ENCODE data around the gene SMIM32.
A peak's percentile ranks its signal among the peaks of the same experiment; 100 is the strongest.

The SMIM32 gene

GRCh38 chr5:136206361-136206760, 13.4 kb upstream of the SMIM32 start:
- no peak for DNase-seq

DNA sequence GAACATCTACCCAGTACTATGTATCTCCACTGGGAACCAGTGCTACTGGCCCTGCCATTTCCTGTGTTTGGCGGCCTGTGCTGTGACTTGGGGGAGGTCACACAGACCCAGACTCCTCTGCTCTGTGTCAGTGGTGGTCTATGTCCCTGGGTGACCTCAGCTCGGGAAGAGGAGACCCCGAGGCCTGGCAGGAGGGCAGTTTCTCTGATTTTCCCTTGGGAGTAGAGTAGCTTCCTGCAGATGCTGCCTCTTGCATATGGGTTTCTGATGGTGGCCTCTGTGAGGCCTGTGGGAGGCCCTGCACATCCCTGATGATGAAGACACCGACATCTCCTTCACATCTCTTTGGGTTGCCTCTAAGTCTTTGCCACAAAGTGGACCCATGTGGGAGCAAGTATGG, 13.0 kb upstream of the SMIM32 start:
- DNase-seq = no peak

- DNase-seq = no peak
Measured at GRCh38 chr5:136205061-136205702, 12.2 kb upstream of the SMIM32 start.

- no peak for DNase-seq
Measured at GRCh38 chr5:136203303-136203922, 10.5 kb upstream of the SMIM32 start.

GRCh38 chr5:136202469-136203205, 9.7 kb upstream of the SMIM32 start:
- DNase-seq = peak; percentile 57

- DNase-seq = no peak
Measured at GRCh38 chr5:136201870-136202269, 8.9 kb upstream of the SMIM32 start.

GRCh38 chr5:136200761-136201160, 7.8 kb upstream of the SMIM32 start:
- no peak for DNase-seq

- no peak for DNase-seq
Measured at GRCh38 chr5:136200130-136200529, 7.2 kb upstream of the SMIM32 start.

DNA sequence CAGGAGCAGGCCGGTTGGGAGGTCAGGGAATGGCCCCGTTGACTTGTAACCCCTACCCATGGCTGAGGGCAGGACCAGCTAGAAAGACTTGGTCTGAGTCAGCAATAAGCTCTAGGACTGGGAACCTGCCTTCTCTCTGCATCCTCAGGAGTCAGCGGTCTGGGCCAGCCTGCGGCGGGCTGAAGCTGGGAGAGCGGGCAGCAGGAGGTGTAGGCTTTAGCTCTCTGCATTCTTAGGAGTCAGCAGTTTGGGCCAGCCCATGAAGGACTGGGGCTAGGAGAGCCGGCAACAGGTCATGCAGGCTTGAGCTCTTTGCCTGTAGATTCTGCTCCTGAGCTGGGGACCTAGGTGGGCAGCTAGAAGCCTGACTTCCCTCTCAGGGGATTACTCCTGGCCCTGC, 6.4 kb upstream of the SMIM32 start:
- no peak for DNase-seq

DNA sequence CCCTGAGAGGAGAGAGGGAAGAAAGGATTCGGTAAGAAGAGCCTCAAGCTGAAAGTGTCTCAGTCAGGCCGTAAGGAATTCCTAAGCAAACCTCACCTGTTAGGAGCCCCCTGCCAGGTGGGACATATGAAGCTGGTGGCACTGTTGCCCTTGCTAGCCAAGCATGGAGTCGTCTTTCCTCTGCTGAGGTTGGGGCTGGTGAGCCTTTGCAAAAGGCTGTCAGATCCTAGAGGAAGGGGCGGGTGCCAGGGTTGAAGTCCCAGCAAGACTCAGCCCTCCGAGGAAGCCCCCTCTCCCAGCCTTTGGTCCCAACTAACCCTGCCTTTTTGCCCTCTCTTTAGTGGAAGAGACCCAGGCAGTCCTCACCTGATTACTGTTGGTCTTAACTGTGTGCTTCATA, 5.5 kb upstream of the SMIM32 start:
- no peak for DNase-seq

GRCh38 chr5:136197462-136198142, 4.6 kb upstream of the SMIM32 start:
- DNase-seq = no peak

DNA sequence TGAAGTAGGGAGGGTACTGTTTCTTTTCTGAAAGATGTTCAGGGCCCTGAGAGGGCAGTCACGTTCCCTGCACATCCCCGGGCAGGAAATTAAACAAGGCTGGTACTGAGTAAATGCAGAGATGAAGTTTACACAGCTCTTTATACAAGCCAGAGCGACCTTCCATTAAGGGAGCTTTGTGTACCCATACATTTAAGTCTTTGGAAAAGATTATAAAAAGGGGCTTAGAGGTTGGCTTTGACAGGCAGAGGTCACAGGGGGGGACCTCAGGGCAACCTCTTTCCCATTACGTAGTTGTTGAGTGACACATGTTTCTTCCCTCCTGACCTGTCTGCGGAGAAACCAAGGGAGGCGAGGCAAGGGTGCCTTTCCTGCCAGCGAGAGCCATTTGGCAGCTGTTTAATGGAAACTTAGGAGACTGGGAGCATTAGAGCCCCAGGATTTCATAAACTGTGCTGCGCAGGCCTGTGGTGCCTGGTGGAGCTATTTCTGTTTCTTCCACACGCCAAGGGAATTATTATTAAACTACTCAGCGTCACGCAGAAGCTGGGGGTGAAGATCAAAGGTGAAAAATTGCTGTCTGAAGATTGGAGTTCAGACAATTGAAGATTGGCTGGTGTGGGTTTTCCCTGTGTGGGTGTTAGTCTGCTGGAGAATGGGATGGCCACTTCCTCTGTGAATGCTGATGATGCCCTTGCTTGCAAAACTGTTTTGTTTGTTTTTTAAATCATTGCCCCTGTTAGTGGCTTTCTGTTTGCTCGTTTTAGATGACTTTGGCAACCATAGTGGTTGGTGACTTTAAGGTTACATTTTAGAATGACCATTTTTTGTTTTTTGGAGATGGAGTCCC, 3.2 kb upstream of the SMIM32 start:
- peak; percentile 76 for DNase-seq

DNA sequence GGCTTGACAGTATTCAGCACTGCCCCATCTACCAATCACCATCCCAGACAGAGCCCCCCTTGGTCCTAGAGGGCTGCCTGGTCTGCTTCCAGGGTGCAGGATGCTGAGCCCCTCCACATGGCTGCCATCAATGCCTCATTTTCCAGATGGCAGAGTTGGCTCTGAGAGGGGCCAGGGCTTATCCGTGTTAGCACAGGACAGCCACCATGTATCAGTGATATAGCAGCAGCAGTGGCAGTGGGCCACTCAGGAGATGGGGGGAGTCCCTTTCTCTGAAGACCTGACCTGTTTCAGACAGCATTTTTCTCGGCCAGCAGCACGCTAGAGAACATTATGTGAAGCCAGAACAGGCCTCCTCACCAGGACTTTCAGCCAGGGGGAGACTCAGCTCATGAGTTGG, 1.6 kb upstream of the SMIM32 start:
- no peak for DNase-seq

DNA sequence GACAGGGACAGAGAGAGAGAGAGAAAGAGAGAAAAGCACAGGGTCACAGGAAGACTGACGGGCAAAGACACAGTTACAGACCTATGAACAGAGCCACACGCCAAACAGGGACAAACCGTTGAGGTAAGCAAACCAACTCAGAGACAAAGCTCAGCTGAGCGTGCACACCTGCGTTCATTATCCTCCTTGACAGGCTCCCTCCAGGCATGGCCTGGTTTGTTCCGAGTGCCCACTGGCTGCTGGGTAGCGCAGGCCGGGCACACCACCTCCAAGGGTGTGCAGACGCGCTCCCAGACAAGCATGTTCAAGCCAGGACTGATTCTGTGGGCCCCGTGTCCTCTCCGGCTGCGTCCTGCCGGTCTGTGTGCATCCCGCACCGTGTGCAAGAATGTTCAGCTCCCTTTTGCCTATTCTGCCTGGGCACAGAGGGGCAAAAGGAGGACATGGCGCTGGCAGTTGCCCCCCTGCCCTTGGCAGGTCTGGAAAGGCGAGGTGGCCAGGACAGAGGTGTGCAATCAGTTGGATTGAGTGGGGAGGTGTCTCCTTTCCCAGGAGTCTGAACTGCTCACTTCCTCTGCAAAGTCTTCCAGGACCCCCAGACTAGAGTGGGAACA, 467 bp upstream of the SMIM32 start:
- DNase-seq = no peak

- peak; percentile 64 for DNase-seq
Measured at GRCh38 chr5:136192015-136192525, 892 bp downstream of the SMIM32 start.

GRCh38 chr5:136191304-136192014, 1.5 kb downstream of the SMIM32 start:
- peak; percentile 78 for DNase-seq

GRCh38 chr5:136190904-136191303, 2.1 kb downstream of the SMIM32 start:
- DNase-seq = no peak

DNA sequence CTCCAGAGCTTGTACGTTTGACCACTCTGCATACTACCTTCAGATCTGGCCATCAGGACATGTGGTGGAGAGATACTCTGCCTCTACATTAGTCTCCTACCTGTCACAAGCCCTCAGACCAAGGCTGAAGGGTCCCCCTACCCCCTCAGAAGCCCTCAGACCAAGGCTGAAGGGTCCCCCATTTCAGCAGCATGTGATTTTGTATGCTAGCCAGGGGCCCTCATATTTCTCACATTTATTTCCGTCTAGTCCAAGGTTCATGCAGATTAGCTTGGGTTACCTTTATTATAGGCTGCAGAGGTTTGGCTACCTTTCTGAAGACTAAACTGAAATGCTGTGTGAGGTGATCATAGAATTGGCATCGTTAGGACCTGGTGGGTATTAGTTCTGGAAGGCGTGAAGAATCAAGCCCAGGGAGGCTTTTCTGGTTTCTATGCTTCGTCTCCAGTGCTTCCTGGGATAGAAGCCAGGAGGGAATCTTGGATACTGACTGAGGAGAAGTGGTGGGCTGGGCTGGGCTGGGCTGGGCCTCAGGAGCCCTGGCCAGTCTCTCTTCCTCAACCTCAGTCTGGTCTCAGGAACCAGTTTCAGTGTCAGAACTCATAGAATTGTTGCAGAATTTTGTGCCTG, 2.8 kb downstream of the SMIM32 start:
- peak; percentile 10 for DNase-seq

GRCh38 chr5:136188859-136189258, 4.1 kb downstream of the SMIM32 start:
- DNase-seq = no peak

DNA sequence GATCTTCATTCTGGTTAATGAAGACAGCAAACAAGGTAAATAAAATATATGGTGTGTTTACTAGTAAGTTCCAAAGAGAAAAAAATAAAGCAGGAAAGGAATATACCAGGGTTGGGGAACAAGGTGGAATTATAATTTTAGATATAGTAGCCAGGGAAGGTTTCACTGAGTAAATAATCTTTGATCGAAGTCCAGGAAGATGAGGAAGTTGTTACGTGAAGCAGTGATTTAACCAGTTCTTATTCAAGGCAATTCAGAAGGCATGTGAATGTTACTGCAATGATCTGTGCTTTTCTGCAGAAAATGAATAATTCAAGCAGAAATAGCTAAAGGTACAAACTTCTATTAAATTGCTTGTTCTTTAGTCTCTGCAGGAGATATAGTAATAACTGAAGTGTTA, 6.2 kb downstream of the SMIM32 start:
- no peak for DNase-seq

Data from NCI-H69 (cell line).